Breast epithelium (tissue), 3 donors: ENCODE results near the gene ATP6V0E2.

Experiments used
- CTCF ChIP-seq, 3 donors: fragments of 450-650 bp; IDR thresholded peaks; one replicate each; pipeline ENCODE4 v1.5.1; 2016 to 2017; ENCODE audit warnings: antibody characterized with exemption in 3 of 3, mild to moderate bottlenecking in 3 of 3, moderate library complexity in 3 of 3
- POLR2A ChIP-seq: fragments of 450-650 bp; IDR thresholded peaks from one replicate; pipeline ENCODE4 v1.6.1; 2016; ENCODE audit warnings: antibody characterized with exemption, mild to moderate bottlenecking, moderate library complexity

DNA sequence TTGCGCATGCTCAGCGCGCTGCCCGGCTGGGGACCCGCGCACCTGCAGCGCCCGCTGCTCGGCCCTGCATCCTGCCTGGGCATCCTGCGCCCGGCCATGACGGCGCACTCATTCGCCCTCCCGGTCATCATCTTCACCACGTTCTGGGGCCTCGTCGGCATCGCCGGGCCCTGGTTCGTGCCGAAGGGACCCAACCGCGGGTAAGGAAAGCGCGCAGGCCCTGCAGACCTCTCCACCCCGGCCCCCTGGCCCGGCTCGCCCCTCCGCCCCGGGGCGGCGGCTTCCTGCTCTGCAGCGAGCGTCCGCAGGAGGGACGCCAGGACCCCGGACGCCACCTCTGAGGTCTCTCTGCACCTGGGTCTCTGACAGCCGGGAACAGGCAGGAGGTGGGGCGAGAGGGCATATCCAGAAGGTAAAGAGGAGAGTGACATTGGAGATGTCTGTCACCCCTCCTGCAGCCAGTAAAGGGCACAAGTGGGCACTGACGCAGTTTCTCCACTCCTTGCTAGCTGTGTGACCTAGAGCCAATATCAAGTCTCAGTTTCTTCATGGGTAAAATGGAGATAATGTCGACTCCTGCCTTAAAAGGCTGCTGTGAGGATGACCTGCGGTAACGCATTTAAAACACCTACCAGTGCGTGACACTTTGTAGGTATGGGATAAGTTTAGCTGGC lies 338 bp downstream of the ATP6V0E2 start:
- TF ChIP-seq POLR2A (no peak), CTCF (IDR thresholded peaks at IDR 0.05) (no peak)
